Left colon (tissue), 2 donors: Measurements from ENCODE around the gene ATG16L2. TPM values are rescaled to one million over a fixed set of nuclear protein-coding genes. Genes with fewer than 3 reads are reported as not detected.
"Not testable (repeated sequence)": the region's sequence is repeated elsewhere in the genome, so short reads cannot be mapped to it uniquely, and the experiment has no call there.

Experiments
- ATAC-seq: fragments of 200-7000 bp; cut with Tn5 transposase; one replicate; pipeline ENCODE4 v1.9.1; 2020; ENCODE audit warnings: mild to moderate bottlenecking, moderate library complexity
- DNase-seq, 2 donors: peaks; one replicate each; pipeline ENCODE4 v3.0.0-alpha.2; 2020
- intact Hi-C, 2 donors: fragments of 100-400 bp; cut with DNase I in 1 of 2; cut with micrococcal nuclease in 1 of 2; formaldehyde crosslinking; loops; one replicate each; pipeline versions ENCODE4 v1.11.2 to v1.14.0; 2022; cut with DNase I, micrococcal nuclease
- total RNA-seq, 2 donors: library from RNA; stranded (reverse); fragmentation: NEBNext Ultra II Directional; extraction: Animal tissue kit (Norgen Biotek cat#: 25700); gene quantifications; one replicate each; pipeline ENCODE4 v1.2.1, GENCODE V29; 2021
- donor health status: DM: no; HTN: no; CAD: no.
- donor health status: DM: yes; HTN: yes; CAD: no.

ATG16L2 gene
- total RNA-seq, 2 donors from 2014 or later = 44.4 to 54.2 TPM

- DNase-seq (no peak), ATAC-seq (no peak)
- intact Hi-C loops = no loop called here
Observed at GRCh38 chr11:72818971-72819370, 4.8 kb downstream of the ATG16L2 start.

GRCh38 chr11:72820439-72821139, 6.4 kb downstream of the ATG16L2 start:
- ATAC-seq = no peak
- intact Hi-C loops = no loop called here
- no peak for DNase-seq

- intact Hi-C loops = no loop called here
- DNase-seq = peak; percentile 62 to 66
- ATAC-seq = peak; percentile 70
Observed at GRCh38 chr11:72821221-72821919, 7.2 kb downstream of the ATG16L2 start.

- intact Hi-C loops = no loop called here
- ATAC-seq = peak; percentile 91
- DNase-seq = peak; percentile 84 to 93
Observed at GRCh38 chr11:72821920-72822799, 7.9 kb downstream of the ATG16L2 start.

GRCh38 chr11:72823105-72823804, 9.0 kb downstream of the ATG16L2 start:
- ATAC-seq (no peak), DNase-seq (no peak)
- intact Hi-C loops = no loop called here

- ATAC-seq (no peak), DNase-seq (no peak)
- intact Hi-C loops = no loop called here
Observed at GRCh38 chr11:72824020-72824419, 9.8 kb downstream of the ATG16L2 start.

GRCh38 chr11:72824811-72825505, 10.7 kb downstream of the ATG16L2 start:
- DNase-seq (no peak), ATAC-seq (no peak)
- intact Hi-C loops = no loop called here

GRCh38 chr11:72825661-72826060, 11.4 kb downstream of the ATG16L2 start:
- intact Hi-C loops = no loop called here

GRCh38 chr11:72826191-72826941, 12.2 kb downstream of the ATG16L2 start:
- ATAC-seq (no peak), DNase-seq (no peak)
- intact Hi-C loops = no loop called here

More at GRCh38 chr11:72825661-72826060, 11.4 kb downstream of the ATG16L2 start:
- no peak for DNase-seq
- no peak for ATAC-seq

GRCh38 chr11:72826942-72827480, 12.8 kb downstream of the ATG16L2 start:
- DNase-seq = no peak
- no peak for ATAC-seq
- intact Hi-C loops = no loop called here

GRCh38 chr11:72827656-72828055, 13.4 kb downstream of the ATG16L2 start:
- DNase-seq, ATAC-seq: not testable (repeated sequence)
- intact Hi-C loops = loop anchor here in 1 of 2 donors (2.0 kb wide), 1 partner anchor 351 kb away; no protein-coding TSS in a partner anchor

- DNase-seq (no peak), ATAC-seq (no peak)
- intact Hi-C loops = loop anchor here in 1 of 2 donors (2.0 kb wide), 1 partner anchor 351 kb away; no protein-coding TSS in a partner anchor
Observed at GRCh38 chr11:72828081-72828567, 13.9 kb downstream of the ATG16L2 start.

- DNase-seq = no peak
- ATAC-seq = no peak
- intact Hi-C loops = loop anchor here in 1 of 2 donors (2.0 kb wide), 1 partner anchor 350 kb away; no protein-coding TSS in a partner anchor
Observed at GRCh38 chr11:72828692-72829101, 14.5 kb downstream of the ATG16L2 start.

GRCh38 chr11:72829178-72829577, 15.0 kb downstream of the ATG16L2 start:
- intact Hi-C loops = loop anchor here in 1 of 2 donors (2.0 kb wide), 1 partner anchor 350 kb away; no protein-coding TSS in a partner anchor
- no peak for DNase-seq
- ATAC-seq = no peak

GRCh38 chr11:72829884-72830533, 15.8 kb downstream of the ATG16L2 start:
- intact Hi-C loops = loop anchor here (2.0 to 10.0 kb wide), 2 partner anchors 345 to 349 kb away; no protein-coding TSS in a partner anchor
- no peak for DNase-seq
- no peak for ATAC-seq
